ENCODE measurements around the gene BHLHA9.

The BHLHA9 gene

DNA sequence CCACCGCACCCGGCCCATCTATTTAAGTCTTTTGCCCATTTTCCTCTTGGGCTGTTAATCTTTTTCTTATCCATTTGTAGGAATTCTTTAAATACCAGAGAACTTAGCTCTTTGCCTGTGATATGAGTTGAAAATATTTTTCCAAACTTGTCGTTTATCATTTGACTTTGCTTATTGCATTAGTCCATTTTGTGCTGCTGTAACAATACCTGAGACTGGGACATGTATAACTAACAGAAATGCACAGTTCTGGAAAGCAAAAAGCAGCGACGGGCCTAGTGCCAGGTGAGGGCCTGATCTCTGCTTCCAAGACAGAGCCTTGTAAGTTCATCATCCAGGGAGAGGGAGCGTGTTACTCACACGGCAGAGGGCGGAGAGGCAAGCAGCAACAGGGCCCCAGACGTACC lies 25.6 kb upstream of the BHLHA9 start:
- no peak overlapping the region for H3K27ac ChIP-seq (ENCODE audit: low read depth, low read length)
- H3K27me3 ChIP-seq (ENCODE audit: control insufficient read depth in 5 of 5, insufficient read depth in 4 of 5, low read length in 5 of 5), result peaks cover 0 to 5% (median 0%) of the 10 kb centered on the region in 5 donors
- H3K4me3 ChIP-seq (ENCODE audit: low read depth in 1 of 5, low read length in 5 of 5), result no peak overlapping the region
- no peaks in the 10 kb centered on the region for H3K9me3 ChIP-seq (ENCODE audit: control insufficient read depth in 5 of 5, low read length in 5 of 5)
- H3K4me1 ChIP-seq (ENCODE audit: control insufficient read depth in 5 of 5, insufficient read depth in 5 of 5, low read length in 5 of 5), result peaks cover 3 to 6% (median 4%) of the 10 kb centered on the region in 5 donors
- H3K36me3 ChIP-seq (ENCODE audit: control insufficient read depth in 5 of 5, insufficient read depth in 5 of 5, low read length in 5 of 5), result no peaks in the 10 kb centered on the region
- H3K9ac ChIP-seq (ENCODE audit: low read length in 5 of 5), result no peak overlapping the region

DNA sequence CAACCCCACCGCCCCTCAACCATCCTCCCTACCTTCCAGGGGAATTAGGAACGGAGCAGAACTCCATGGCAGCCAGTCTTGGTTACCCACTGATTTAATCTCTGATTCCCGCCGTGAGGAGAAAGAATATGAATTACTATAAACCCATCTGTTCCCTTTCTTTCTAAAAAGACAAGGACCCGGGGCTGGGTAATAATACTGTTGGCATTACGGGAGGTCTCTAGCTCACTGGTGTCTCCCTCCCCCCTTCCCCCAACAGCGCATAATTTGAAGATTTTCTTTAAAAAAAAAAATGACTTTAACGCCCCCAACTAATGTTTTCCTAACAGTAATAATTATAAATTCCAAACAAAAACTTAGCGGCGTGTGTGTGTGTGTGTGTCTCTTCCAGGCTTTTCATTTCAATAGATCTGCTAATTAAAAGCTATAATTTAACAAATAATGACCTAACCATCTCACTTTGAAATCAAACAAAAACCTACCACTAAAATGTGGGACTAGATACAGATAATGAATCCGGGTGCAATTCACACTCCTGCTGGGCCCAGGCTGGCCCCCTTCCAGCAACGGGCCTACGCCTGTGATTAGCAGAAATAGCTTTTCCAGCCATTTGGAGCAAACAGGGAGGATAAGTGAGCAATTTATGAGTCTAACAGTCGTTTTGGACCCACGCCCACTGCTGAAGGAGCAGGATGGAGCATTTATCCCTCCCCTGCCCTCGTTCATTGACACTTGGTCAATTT lies 18.2 kb upstream of the BHLHA9 start:
- peaks cover 0 to 18% (median 9%) of the 10 kb centered on the region in 5 donors for H3K4me1 ChIP-seq (ENCODE audit: control insufficient read depth in 5 of 5, insufficient read depth in 5 of 5, low read length in 5 of 5)
- no peak overlapping the region for H3K4me3 ChIP-seq (ENCODE audit: low read depth in 1 of 5, low read length in 5 of 5)
- no peaks in the 10 kb centered on the region for H3K36me3 ChIP-seq (ENCODE audit: control insufficient read depth in 5 of 5, insufficient read depth in 5 of 5, low read length in 5 of 5)
- H3K27me3 ChIP-seq (ENCODE audit: control insufficient read depth in 5 of 5, insufficient read depth in 4 of 5, low read length in 5 of 5), result no peaks in the 10 kb centered on the region
- peak overlapping the region; percentile 6 for H3K27ac ChIP-seq (ENCODE audit: low read depth, low read length)
- no peak overlapping the region for H3K9ac ChIP-seq (ENCODE audit: low read length in 5 of 5)
- no peaks in the 10 kb centered on the region for H3K9me3 ChIP-seq (ENCODE audit: control insufficient read depth in 5 of 5, low read length in 5 of 5)

DNA sequence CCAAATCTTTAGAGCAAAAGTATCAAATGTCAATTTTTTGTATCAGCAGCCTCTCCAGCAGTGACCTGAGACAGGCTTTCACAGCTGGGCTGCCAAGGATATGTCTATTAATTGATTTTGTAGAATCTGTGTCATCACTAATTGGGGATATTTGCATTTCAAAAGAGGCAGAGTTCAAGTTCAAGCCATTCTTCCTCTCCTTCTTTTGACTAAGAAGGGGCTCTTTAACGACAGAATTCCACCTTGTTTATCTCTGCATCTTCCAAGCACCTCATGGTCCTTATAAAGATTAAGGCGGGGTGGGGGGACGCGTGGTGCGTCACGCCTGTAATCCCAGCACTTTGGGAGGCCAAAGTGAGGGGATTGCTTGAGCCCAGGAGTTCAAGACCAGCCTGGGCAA lies 15.2 kb upstream of the BHLHA9 start:
- Histone ChIP-seq H3K27ac (ENCODE audit: low read depth, low read length) (no peak overlapping the region), H3K36me3 (ENCODE audit: control insufficient read depth in 5 of 5, insufficient read depth in 5 of 5, low read length in 5 of 5) (no peaks in the 10 kb centered on the region), H3K9me3 (ENCODE audit: control insufficient read depth in 5 of 5, low read length in 5 of 5) (no peaks in the 10 kb centered on the region), H3K9ac (ENCODE audit: low read length in 5 of 5) (no peak overlapping the region), H3K4me1 (ENCODE audit: control insufficient read depth in 5 of 5, insufficient read depth in 5 of 5, low read length in 5 of 5) (peaks cover 0 to 26% (median 17%) of the 10 kb centered on the region in 5 donors), H3K27me3 (ENCODE audit: control insufficient read depth in 5 of 5, insufficient read depth in 4 of 5, low read length in 5 of 5) (no peaks in the 10 kb centered on the region), H3K4me3 (ENCODE audit: low read depth in 1 of 5, low read length in 5 of 5) (no peak overlapping the region)

DNA sequence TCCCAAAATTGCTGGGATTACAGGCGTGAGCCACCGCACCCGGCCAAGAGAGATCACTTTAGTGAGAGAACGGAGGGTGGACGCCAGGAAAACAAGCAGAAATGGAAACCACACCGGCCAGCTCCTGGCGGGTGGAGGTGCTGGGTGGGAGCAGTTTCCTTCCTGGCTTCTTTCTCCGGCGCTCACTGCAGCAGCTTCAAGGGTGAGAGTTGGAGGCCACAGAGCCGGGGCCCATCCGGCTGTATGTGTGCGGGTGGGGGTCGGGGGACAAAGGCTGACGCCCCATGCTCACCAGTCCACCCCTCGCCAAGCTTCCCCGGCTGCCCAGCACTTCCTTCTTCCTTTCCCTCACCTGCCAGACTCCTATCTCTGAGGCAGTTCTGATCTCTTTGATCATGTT lies 13.5 kb upstream of the BHLHA9 start:
- Histone ChIP-seq H3K27ac (ENCODE audit: low read depth, low read length) (no peak overlapping the region), H3K4me1 (ENCODE audit: control insufficient read depth in 5 of 5, insufficient read depth in 5 of 5, low read length in 5 of 5) (peaks cover 0 to 26% (median 18%) of the 10 kb centered on the region in 5 donors), H3K27me3 (ENCODE audit: control insufficient read depth in 5 of 5, insufficient read depth in 4 of 5, low read length in 5 of 5) (no peaks in the 10 kb centered on the region)

DNA sequence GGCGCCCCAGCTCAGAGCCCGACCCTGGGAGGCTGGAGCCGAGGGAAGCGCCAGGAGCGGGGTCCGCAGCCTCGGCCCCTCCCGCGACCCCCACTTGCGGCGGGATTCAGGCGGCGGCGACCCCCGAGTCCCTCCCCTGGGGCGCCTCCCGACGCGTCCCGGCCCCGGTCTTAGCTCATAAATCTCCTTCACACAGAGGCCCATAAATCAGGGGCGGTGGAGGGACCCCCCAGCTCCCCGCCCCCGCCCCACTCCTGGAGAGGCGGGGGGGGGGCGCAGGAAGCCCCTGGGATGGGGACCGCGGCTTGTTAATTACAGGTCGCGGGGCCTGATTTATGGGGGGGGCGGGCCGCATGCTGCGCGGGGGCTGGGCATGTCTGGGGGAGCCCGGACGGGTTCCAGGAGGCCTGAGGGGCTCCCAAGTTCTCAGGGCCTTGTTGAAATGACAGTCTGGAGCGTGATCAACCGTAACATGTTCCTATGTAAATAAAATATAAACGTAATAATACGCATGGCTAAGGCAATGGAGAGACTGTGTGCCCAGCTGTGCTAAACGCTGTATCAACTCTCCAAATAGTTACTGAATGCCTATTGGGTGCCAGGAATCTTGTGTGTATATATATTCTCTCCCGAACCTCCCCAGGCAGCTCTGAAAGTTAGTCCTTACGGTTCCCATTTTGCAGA lies 10.0 kb upstream of the BHLHA9 start:
- Histone ChIP-seq H3K36me3 (ENCODE audit: control insufficient read depth in 5 of 5, insufficient read depth in 5 of 5, low read length in 5 of 5) (no peaks in the 10 kb centered on the region), H3K4me3 (ENCODE audit: low read depth in 1 of 5, low read length in 5 of 5) (peak overlapping the region in 4 of 5 donors; percentile 67 to 76 (median 72)), H3K9ac (ENCODE audit: low read length in 5 of 5) (peak overlapping the region in 2 of 5 donors; percentile 20 to 66), H3K27me3 (ENCODE audit: control insufficient read depth in 5 of 5, insufficient read depth in 4 of 5, low read length in 5 of 5) (no peaks in the 10 kb centered on the region), H3K4me1 (ENCODE audit: control insufficient read depth in 5 of 5, insufficient read depth in 5 of 5, low read length in 5 of 5) (peaks cover 0 to 16% (median 9%) of the 10 kb centered on the region in 5 donors), H3K9me3 (ENCODE audit: control insufficient read depth in 5 of 5, low read length in 5 of 5) (peaks cover 0 to 2% (median 0%) of the 10 kb centered on the region in 5 donors), H3K27ac (ENCODE audit: low read depth, low read length) (no peak overlapping the region)

More for the DNA sequence above, 13.5 kb upstream of the BHLHA9 start:
- H3K9me3 ChIP-seq (ENCODE audit: control insufficient read depth in 5 of 5, low read length in 5 of 5), result no peaks in the 10 kb centered on the region
- H3K9ac ChIP-seq (ENCODE audit: low read length in 5 of 5), result no peak overlapping the region
- H3K4me3 ChIP-seq (ENCODE audit: low read depth in 1 of 5, low read length in 5 of 5), result no peak overlapping the region
- no peaks in the 10 kb centered on the region for H3K36me3 ChIP-seq (ENCODE audit: control insufficient read depth in 5 of 5, insufficient read depth in 5 of 5, low read length in 5 of 5)

DNA sequence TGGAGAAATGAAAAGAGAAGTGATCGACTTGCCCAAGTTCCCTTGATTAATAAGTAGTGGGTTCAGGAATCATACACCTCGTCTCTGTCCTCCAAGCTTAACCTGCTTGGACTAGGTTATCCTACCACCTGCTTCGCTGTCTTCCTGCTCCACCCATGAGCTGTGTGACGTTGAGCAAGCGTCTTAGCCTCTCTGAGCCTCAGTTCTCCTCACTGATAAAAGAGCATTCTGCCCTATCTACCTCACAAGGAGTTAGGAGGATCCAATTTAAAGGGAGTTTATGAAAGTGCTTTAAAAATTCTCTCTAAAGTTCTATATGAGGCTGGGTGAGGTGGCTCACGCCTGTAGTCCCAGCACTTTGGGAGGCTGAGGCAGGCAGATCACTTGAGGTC lies 9.5 kb upstream of the BHLHA9 start:
- H3K27me3 ChIP-seq (ENCODE audit: control insufficient read depth in 5 of 5, insufficient read depth in 4 of 5, low read length in 5 of 5), result no peaks in the 10 kb centered on the region
- H3K9me3 ChIP-seq (ENCODE audit: control insufficient read depth in 5 of 5, low read length in 5 of 5), result peaks cover 0 to 2% (median 0%) of the 10 kb centered on the region in 5 donors
- peaks cover 0 to 16% (median 9%) of the 10 kb centered on the region in 5 donors for H3K4me1 ChIP-seq (ENCODE audit: control insufficient read depth in 5 of 5, insufficient read depth in 5 of 5, low read length in 5 of 5)
- no peak overlapping the region for H3K9ac ChIP-seq (ENCODE audit: low read length in 5 of 5)
- no peak overlapping the region for H3K27ac ChIP-seq (ENCODE audit: low read depth, low read length)
- H3K4me3 ChIP-seq (ENCODE audit: low read depth in 1 of 5, low read length in 5 of 5), result no peak overlapping the region
- H3K36me3 ChIP-seq (ENCODE audit: control insufficient read depth in 5 of 5, insufficient read depth in 5 of 5, low read length in 5 of 5), result no peaks in the 10 kb centered on the region

DNA sequence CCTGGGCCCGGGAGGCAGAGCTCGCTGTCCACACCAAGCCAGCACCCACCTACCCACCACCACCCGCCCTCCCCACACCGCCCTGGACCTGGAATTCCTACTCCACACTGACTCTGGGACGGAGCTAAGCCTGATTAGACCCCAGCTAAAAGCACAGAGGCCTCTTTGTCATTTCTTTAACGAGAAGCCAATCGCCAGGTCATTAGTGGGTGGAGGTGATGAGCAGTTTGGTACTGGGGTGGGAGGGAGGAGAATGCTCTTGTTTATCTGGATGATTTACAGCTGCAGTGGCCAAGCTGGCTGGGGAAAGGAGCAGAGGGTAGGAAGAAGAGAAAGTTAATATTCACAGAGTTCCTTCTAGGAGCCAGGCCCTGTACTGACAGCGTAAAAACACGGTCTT lies 6.0 kb upstream of the BHLHA9 start:
- Histone ChIP-seq H3K9me3 (ENCODE audit: control insufficient read depth in 5 of 5, low read length in 5 of 5) (peaks cover 0 to 2% (median 0%) of the 10 kb centered on the region in 5 donors), H3K9ac (ENCODE audit: low read length in 5 of 5) (no peak overlapping the region), H3K4me3 (ENCODE audit: low read depth in 1 of 5, low read length in 5 of 5) (no peak overlapping the region), H3K27ac (ENCODE audit: low read depth, low read length) (no peak overlapping the region), H3K4me1 (ENCODE audit: control insufficient read depth in 5 of 5, insufficient read depth in 5 of 5, low read length in 5 of 5) (peaks cover 0 to 25% (median 17%) of the 10 kb centered on the region in 5 donors), H3K27me3 (ENCODE audit: control insufficient read depth in 5 of 5, insufficient read depth in 4 of 5, low read length in 5 of 5) (peaks cover 0 to 3% (median under 1%) of the 10 kb centered on the region in 5 donors), H3K36me3 (ENCODE audit: control insufficient read depth in 5 of 5, insufficient read depth in 5 of 5, low read length in 5 of 5) (no peaks in the 10 kb centered on the region)

DNA sequence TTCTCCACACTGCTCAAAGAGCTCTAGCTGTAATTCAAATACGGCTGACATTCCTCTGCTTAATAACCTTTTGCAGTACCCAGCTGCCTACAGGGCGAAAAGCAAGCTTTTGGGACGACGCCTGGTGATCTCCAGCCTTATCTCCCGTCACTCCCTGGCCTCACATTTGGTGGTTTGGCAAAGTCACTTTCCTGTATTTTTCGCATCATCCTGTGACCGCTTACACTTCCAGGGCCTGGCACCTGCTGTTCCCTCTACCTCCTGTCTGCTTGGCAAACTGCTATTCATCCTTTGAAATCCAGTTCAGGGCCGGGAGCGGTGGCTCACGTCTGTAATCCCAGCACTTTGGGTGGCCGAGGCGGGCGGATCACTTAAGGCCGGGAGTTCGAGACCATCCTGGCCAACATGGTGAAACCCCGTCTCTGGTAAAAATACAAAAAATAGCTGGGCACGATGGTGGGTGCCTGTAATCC lies 2.7 kb upstream of the BHLHA9 start:
- Histone ChIP-seq H3K27me3 (ENCODE audit: control insufficient read depth in 5 of 5, insufficient read depth in 4 of 5, low read length in 5 of 5) (peaks cover 0 to 28% (median 21%) of the 10 kb centered on the region in 5 donors), H3K27ac (ENCODE audit: low read depth, low read length) (peak overlapping the region; percentile 72), H3K9ac (ENCODE audit: low read length in 5 of 5) (peak overlapping the region in 1 of 5 donors; percentile 82), H3K36me3 (ENCODE audit: control insufficient read depth in 5 of 5, insufficient read depth in 5 of 5, low read length in 5 of 5) (no peaks in the 10 kb centered on the region), H3K4me1 (ENCODE audit: control insufficient read depth in 5 of 5, insufficient read depth in 5 of 5, low read length in 5 of 5) (peaks cover 0 to 29% (median 22%) of the 10 kb centered on the region in 5 donors), H3K4me3 (ENCODE audit: low read depth in 1 of 5, low read length in 5 of 5) (peak overlapping the region; percentile 67 to 79 (median 73)), H3K9me3 (ENCODE audit: control insufficient read depth in 5 of 5, low read length in 5 of 5) (no peaks in the 10 kb centered on the region)

DNA sequence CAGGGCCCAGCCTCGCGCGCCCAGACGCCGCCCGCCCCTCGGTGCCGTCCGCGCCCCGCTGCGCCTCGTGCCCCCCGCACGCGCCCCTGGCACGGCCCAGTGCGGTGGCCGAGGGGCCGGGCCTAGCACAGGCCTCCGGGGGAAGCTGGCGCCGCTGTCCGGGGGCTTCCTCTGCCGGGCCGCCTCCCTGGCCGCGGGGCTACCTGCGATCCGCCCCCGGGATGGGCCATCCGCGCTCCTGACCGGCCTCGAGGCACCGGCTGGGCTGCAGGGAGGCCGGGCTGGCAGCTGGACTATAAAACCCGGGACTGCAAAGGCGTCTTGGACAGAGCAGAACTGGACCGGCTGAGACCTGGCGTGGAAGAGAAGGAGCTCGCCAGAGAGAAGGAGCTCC lies 783 bp downstream of the BHLHA9 start:
- H3K27ac ChIP-seq (ENCODE audit: low read depth, low read length), result no peak overlapping the region
- no peak overlapping the region for H3K9ac ChIP-seq (ENCODE audit: low read length in 5 of 5)
- H3K27me3 ChIP-seq (ENCODE audit: control insufficient read depth in 5 of 5, insufficient read depth in 4 of 5, low read length in 5 of 5), result peaks cover 0 to 35% (median 22%) of the 10 kb centered on the region in 5 donors
- H3K4me3 ChIP-seq (ENCODE audit: low read depth in 1 of 5, low read length in 5 of 5), result no peak overlapping the region
- H3K36me3 ChIP-seq (ENCODE audit: control insufficient read depth in 5 of 5, insufficient read depth in 5 of 5, low read length in 5 of 5), result no peaks in the 10 kb centered on the region
- no peaks in the 10 kb centered on the region for H3K9me3 ChIP-seq (ENCODE audit: control insufficient read depth in 5 of 5, low read length in 5 of 5)
- peaks cover 0 to 29% (median 22%) of the 10 kb centered on the region in 5 donors for H3K4me1 ChIP-seq (ENCODE audit: control insufficient read depth in 5 of 5, insufficient read depth in 5 of 5, low read length in 5 of 5)

DNA sequence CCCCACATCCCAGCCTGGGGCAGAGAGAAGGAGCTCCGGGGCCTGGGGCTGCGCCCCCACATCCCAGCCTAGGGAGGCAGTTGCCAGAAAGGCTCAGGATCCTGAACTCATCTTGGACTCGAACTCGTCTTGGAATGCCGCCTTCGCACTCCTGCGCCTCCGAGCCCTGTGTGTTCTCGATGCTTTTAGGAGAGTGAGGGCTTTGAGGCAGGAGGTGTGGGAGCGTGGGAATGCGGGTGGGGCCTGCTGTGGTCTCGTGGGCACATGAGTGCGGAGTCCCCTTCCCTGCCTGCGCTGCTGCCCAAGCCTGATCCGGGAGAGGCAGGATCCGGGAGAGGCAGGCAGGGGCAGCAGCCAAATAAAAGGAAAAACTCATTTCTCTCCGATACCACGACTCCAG lies 1.2 kb downstream of the BHLHA9 start:
- Histone ChIP-seq H3K36me3 (ENCODE audit: control insufficient read depth in 5 of 5, insufficient read depth in 5 of 5, low read length in 5 of 5) (no peaks in the 10 kb centered on the region), H3K4me3 (ENCODE audit: low read depth in 1 of 5, low read length in 5 of 5) (no peak overlapping the region), H3K9ac (ENCODE audit: low read length in 5 of 5) (no peak overlapping the region), H3K9me3 (ENCODE audit: control insufficient read depth in 5 of 5, low read length in 5 of 5) (no peaks in the 10 kb centered on the region), H3K27ac (ENCODE audit: low read depth, low read length) (no peak overlapping the region), H3K27me3 (ENCODE audit: control insufficient read depth in 5 of 5, insufficient read depth in 4 of 5, low read length in 5 of 5) (peaks cover 0 to 35% (median 22%) of the 10 kb centered on the region in 5 donors), H3K4me1 (ENCODE audit: control insufficient read depth in 5 of 5, insufficient read depth in 5 of 5, low read length in 5 of 5) (peaks cover 0 to 29% (median 22%) of the 10 kb centered on the region in 5 donors)

Measured in subcutaneous abdominal adipose tissue (tissue), 5 donors.